B cell (primary cell): ENCODE measurements around the gene PARG. TPM values are rescaled to one million over a fixed set of nuclear protein-coding genes. Genes with fewer than 3 reads are reported as not detected.

Experiments used
- ATAC-seq: fragments of 200-7000 bp; cut with Tn5 transposase; one replicate; pipeline ENCODE4 v1.10.0; 2021; ENCODE audit warnings: low read depth, mild to moderate bottlenecking, moderate number of reproducible peaks, moderate library complexity
- CTCF ChIA-PET: fragments of 350-600 bp; sonication (Branson Sonifier 250); formaldehyde crosslinking; loops from one replicate; lab custom pipeline; 2021; ENCODE audit warnings: antibody characterized with exemption, inconsistent platforms; lab: Charles Lee
- POLR2A ChIA-PET: fragments of 350-600 bp; sonication (Branson Sonifier 250); formaldehyde crosslinking; loops from one replicate; lab custom pipeline; 2021; ENCODE audit warnings: antibody characterized with exemption; lab: Charles Lee
- DNase-seq: peaks from one replicate; pipeline ENCODE4 v3.0.0; 2013
- H2AFZ ChIP-seq: 2 replicates; pipeline ENCODE4 v1.6.1; 2012; ENCODE audit warnings: mild to moderate bottlenecking, low read depth, low read length; ENCODE audit not compliant: insufficient read depth, poor library complexity, severe bottlenecking
- H3K27ac ChIP-seq, 2 donors: 1 replicate in 1 of 2; 2 replicates in 1 of 2; pipeline ENCODE4 v1.5.1; 2012 to 2013; ENCODE audit warnings: low read length in 2 of 2, mild to moderate bottlenecking in 2 of 2, moderate library complexity in 1 of 2
- H3K27me3 ChIP-seq, 4 experiments: fragments of 200-600 bp in 1 of 4; sonication (generic) in 1 of 4; replicated peaks in 1 of 4; 1 replicate in 2 of 4; 2 replicates in 2 of 4; pipeline versions ENCODE4 v1.6.1 to v1.7.0; 2013 to 2016; ENCODE audit warnings: low read length in 3 of 4, mild to moderate bottlenecking in 2 of 4, mixed read lengths in 1 of 4, moderate library complexity in 1 of 4; ENCODE audit not compliant: insufficient read depth in 4 of 4, control insufficient read depth in 3 of 4; ENCODE audit errors: control extremely low read depth in 1 of 4
- H3K36me3 ChIP-seq, 2 experiments: replicated peaks in 1 of 2; 1 replicate in 1 of 2; 2 replicates in 1 of 2; pipeline versions ENCODE4 v1.6.1 to v1.7.1; 2013; ENCODE audit warnings: low read length in 1 of 2; ENCODE audit not compliant: insufficient read depth in 2 of 2, control insufficient read depth in 1 of 2; ENCODE audit errors: control extremely low read depth in 1 of 2, extremely low read depth in 1 of 2
- H3K4me1 ChIP-seq, 2 donors: fragments of 200-600 bp in 1 of 2; sonication (generic) in 1 of 2; 1 replicate in 1 of 2; 2 replicates in 1 of 2; pipeline versions ENCODE4 v1.5.1 to v1.6.1; 2013 to 2017; ENCODE audit warnings: low read length in 2 of 2; ENCODE audit not compliant: control insufficient read depth in 2 of 2, insufficient read depth in 2 of 2
- H3K4me2 ChIP-seq: replicated peaks from 2 replicates; pipeline ENCODE3; 2012; ENCODE audit warnings: mild to moderate bottlenecking, low read depth, low read length; ENCODE audit not compliant: poor library complexity, severe bottlenecking
- H3K4me3 ChIP-seq, 5 experiments: fragments of 200-600 bp in 1 of 5; sonication (generic) in 1 of 5; 1 replicate in 3 of 5; 2 replicates in 2 of 5; pipeline versions ENCODE4 v1.5.1 to v1.7.0; 2011 to 2016; ENCODE audit warnings: low read length in 4 of 5, mild to moderate bottlenecking in 4 of 5, low read depth in 2 of 5, control low read depth in 1 of 5, moderate library complexity in 1 of 5; ENCODE audit not compliant: insufficient read depth in 1 of 5; ENCODE audit errors: control extremely low read depth in 1 of 5, extremely low read depth in 1 of 5
- H3K79me2 ChIP-seq: fragments of 200-600 bp; sonication (generic); one replicate; pipeline ENCODE4 v1.6.0; 2016; ENCODE audit warnings: low read length; ENCODE audit not compliant: control insufficient read depth, insufficient read depth
- H3K9ac ChIP-seq: fragments of 200-600 bp; sonication (generic); 2 replicates; pipeline ENCODE4 v1.6.1; 2017; ENCODE audit warnings: mild to moderate bottlenecking, low read length, moderate library complexity
- H3K9me3 ChIP-seq, 3 donors: one replicate each; pipeline versions ENCODE4 v1.6.1 to v1.7.1; 2013; ENCODE audit warnings: low read length in 2 of 3; ENCODE audit not compliant: control insufficient read depth in 2 of 3, insufficient read depth in 1 of 3; ENCODE audit errors: control extremely low read depth in 1 of 3
- H4K20me1 ChIP-seq: 2 replicates; pipeline ENCODE4 v1.6.0; 2012; ENCODE audit warnings: mild to moderate bottlenecking, low read length; ENCODE audit not compliant: insufficient read depth, control insufficient read depth, poor library complexity, severe bottlenecking
- H3K27ac Mint-ChIP-seq: one replicate; pipeline ENCODE4 v1.8.0; 2021; ENCODE audit warnings: mixed read lengths
- H3K27me3 Mint-ChIP-seq: one replicate; pipeline ENCODE4 v1.8.0; 2021; ENCODE audit warnings: mixed read lengths
- H3K4me1 Mint-ChIP-seq: one replicate; pipeline ENCODE4 v1.8.0; 2021; ENCODE audit warnings: mixed read lengths
- H3K4me3 Mint-ChIP-seq: one replicate; pipeline ENCODE4 v1.8.0; 2021; ENCODE audit warnings: mixed read lengths
- H3K9me3 Mint-ChIP-seq: one replicate; pipeline ENCODE4 v1.8.0; 2022; ENCODE audit warnings: mixed read lengths; ENCODE audit not compliant: insufficient read depth
- EZH2 ChIP-seq: IDR thresholded peaks from 2 replicates; pipeline ENCODE4 v1.6.1; 2012; ENCODE audit warnings: borderline replicate concordance, low read depth, mild to moderate bottlenecking, moderate library complexity, low read length; ENCODE audit not compliant: insufficient read depth, poor library complexity, severe bottlenecking
- whole genome bisulfite sequencing: methylation state at CpG from one replicate; pipeline ENCODE4 v1.1.5; 2013; ENCODE audit warnings: missing lambda C conversion rate; ENCODE audit not compliant: insufficient coverage; 5-methylcytosine and 5-hydroxymethylcytosine counted together
- intact Hi-C: fragments of 100-400 bp; cut with micrococcal nuclease; formaldehyde crosslinking; loops from one replicate; pipeline ENCODE4 v1.10.0; 2022
- polyA plus RNA-seq: library from polyadenylated mRNA; depleted of rRNA; stranded (reverse); fragments of >200 nt; gene quantifications from 2 replicates; pipeline ENCODE4 v1.2.3, GENCODE V29; 2012
- total RNA-seq, 2 donors: library from RNA; stranded (reverse); fragments of 120-200 nt in 1 of 2; gene quantifications; 1 replicate in 1 of 2; 2 replicates in 1 of 2; pipeline versions ENCODE4 v1.2.3 to v1.2.4, GENCODE V29; 2013 to 2022
- TF ChIP-seq, protein P1 (sequence below): fragments of 200-600 bp; IDR thresholded peaks from one replicate; pipeline ENCODE4 v1.8.0; 2022; ENCODE audit warnings: antibody characterized with exemption, mild to moderate bottlenecking

The PARG gene
- total and polyA plus RNA-seq, 2 donors (not counting 1 experiment from before 2014, with no cell fraction given) = 8.5 to 47.9 TPM

- H3K9me3 ChIP-seq = no peaks in the 10 kb centered on the region
- H3K4me3 Mint-ChIP-seq = no peak overlapping the region
- H4K20me1 ChIP-seq = no peaks in the 10 kb centered on the region
- ChIA-PET CTCF (no interaction called here), POLR2A (no interaction called here)
- intact Hi-C loops = no loop called here
- no peaks in the 10 kb centered on the region for H3K4me1 Mint-ChIP-seq
- peaks cover under 1% of the 10 kb centered on the region for H3K9me3 Mint-ChIP-seq
- no peak overlapping the region for H3K4me2 ChIP-seq
- ATAC-seq (no peak), DNase-seq (no peak)
- H3K27me3 Mint-ChIP-seq = peaks cover 16% of the 10 kb centered on the region
- H3K4me3 ChIP-seq = no peak overlapping the region
- TF ChIP-seq, protein P1, sequence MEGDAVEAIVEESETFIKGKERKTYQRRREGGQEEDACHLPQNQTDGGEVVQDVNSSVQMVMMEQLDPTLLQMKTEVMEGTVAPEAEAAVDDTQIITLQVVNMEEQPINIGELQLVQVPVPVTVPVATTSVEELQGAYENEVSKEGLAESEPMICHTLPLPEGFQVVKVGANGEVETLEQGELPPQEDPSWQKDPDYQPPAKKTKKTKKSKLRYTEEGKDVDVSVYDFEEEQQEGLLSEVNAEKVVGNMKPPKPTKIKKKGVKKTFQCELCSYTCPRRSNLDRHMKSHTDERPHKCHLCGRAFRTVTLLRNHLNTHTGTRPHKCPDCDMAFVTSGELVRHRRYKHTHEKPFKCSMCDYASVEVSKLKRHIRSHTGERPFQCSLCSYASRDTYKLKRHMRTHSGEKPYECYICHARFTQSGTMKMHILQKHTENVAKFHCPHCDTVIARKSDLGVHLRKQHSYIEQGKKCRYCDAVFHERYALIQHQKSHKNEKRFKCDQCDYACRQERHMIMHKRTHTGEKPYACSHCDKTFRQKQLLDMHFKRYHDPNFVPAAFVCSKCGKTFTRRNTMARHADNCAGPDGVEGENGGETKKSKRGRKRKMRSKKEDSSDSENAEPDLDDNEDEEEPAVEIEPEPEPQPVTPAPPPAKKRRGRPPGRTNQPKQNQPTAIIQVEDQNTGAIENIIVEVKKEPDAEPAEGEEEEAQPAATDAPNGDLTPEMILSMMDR = no peak
- no peak for TF ChIP-seq EZH2
- H3K36me3 ChIP-seq = no peaks in the 10 kb centered on the region
- no peaks in the 10 kb centered on the region for H3K4me1 ChIP-seq
- H2AFZ ChIP-seq = no peak overlapping the region
- WGBS = 86% methylated on average over 3 of the region's 5 CpGs
- H3K27ac Mint-ChIP-seq = no peak overlapping the region
- no peaks in the 10 kb centered on the region for H3K79me2 ChIP-seq
- no peak overlapping the region for H3K9ac ChIP-seq
- no peaks in the 10 kb centered on the region for H3K27me3 ChIP-seq
- H3K27ac ChIP-seq = no peak overlapping the region
These were observed 158.2 kb downstream of the PARG start for GRCh38 chr10:49783645-49784044.

GRCh38 chr10:49781247-49781646 is 160.6 kb downstream of the PARG start:
- intact Hi-C loops = no loop called here
- H3K4me2 ChIP-seq = no peak overlapping the region
- H3K9me3 Mint-ChIP-seq = peaks cover 2% of the 10 kb centered on the region
- H3K4me3 Mint-ChIP-seq = no peak overlapping the region
- DNase-seq (no peak), ATAC-seq (no peak)
- H3K27ac ChIP-seq = no peak overlapping the region
- POLR2A ChIA-PET = no interaction called here
- H3K9me3 ChIP-seq = no peaks in the 10 kb centered on the region
- H3K4me1 ChIP-seq = no peaks in the 10 kb centered on the region
- H3K4me3 ChIP-seq = no peak overlapping the region
- H3K27me3 ChIP-seq = no peaks in the 10 kb centered on the region
- no peaks in the 10 kb centered on the region for H3K79me2 ChIP-seq
- CTCF ChIA-PET = interaction anchor here (0.6 kb wide), 1 partner anchor 18 kb away, joined by 3 read pairs; no protein-coding TSS in a partner anchor
- no peak overlapping the region for H3K27ac Mint-ChIP-seq
- no peak overlapping the region for H3K9ac ChIP-seq
- no peaks in the 10 kb centered on the region for H3K36me3 ChIP-seq
- H4K20me1 ChIP-seq = no peaks in the 10 kb centered on the region
- H3K4me1 Mint-ChIP-seq = no peaks in the 10 kb centered on the region
- no peak overlapping the region for H2AFZ ChIP-seq
- peaks cover 22% of the 10 kb centered on the region for H3K27me3 Mint-ChIP-seq
- no peak for TF ChIP-seq EZH2
- TF ChIP-seq, protein P1 = no peak
